Endodermal cell (in vitro differentiated cells): ENCODE measurements around the gene WNK1. TPM values are rescaled to one million over a fixed set of nuclear protein-coding genes. Genes with fewer than 3 reads are reported as not detected.
"Not testable (repeated sequence)": the region's sequence is repeated elsewhere in the genome, so short reads cannot be mapped to it uniquely, and the experiment has no call there.

Experiments used
- DNase-seq: peaks from one replicate; pipeline ENCODE4 v3.0.0-alpha.2; 2017
- H3K27ac ChIP-seq: 2 replicates; pipeline ENCODE4 v1.5.1; 2013; ENCODE audit warnings: mild to moderate bottlenecking, low read depth, low read length, moderate library complexity
- H3K27me3 ChIP-seq: 2 replicates; pipeline ENCODE4 v1.6.1; 2013; ENCODE audit warnings: mild to moderate bottlenecking, low read length, moderate library complexity; ENCODE audit not compliant: insufficient read depth, control insufficient read depth, poor library complexity, severe bottlenecking
- H3K36me3 ChIP-seq: 2 replicates; pipeline ENCODE4 v1.7.0; 2013; ENCODE audit warnings: mild to moderate bottlenecking, low read length, moderate library complexity; ENCODE audit not compliant: control insufficient read depth, insufficient read depth
- H3K4me1 ChIP-seq: one replicate; pipeline ENCODE4 v1.7.0; 2013; ENCODE audit warnings: low read length; ENCODE audit not compliant: control insufficient read depth, insufficient read depth
- H3K4me3 ChIP-seq: 2 replicates; pipeline ENCODE4 v1.5.1; 2013; ENCODE audit warnings: mild to moderate bottlenecking, low read length, moderate library complexity
- H3K9ac ChIP-seq: 2 replicates; pipeline ENCODE4 v1.6.1; 2013; ENCODE audit warnings: mild to moderate bottlenecking, low read length, moderate library complexity; ENCODE audit not compliant: poor library complexity, severe bottlenecking; ENCODE audit errors: extremely low read depth
- H3K9me3 ChIP-seq: 2 replicates; pipeline ENCODE4 v1.6.1; 2013; ENCODE audit warnings: mild to moderate bottlenecking, low read length, moderate library complexity; ENCODE audit not compliant: control insufficient read depth
- H3K27ac Mint-ChIP-seq: 2 replicates; pipeline ENCODE4 v1.8.0; 2020; ENCODE audit warnings: mixed read lengths
- H3K27me3 Mint-ChIP-seq: 2 replicates; pipeline ENCODE4 v1.8.0; 2021; ENCODE audit warnings: mild to moderate bottlenecking, mixed read lengths; ENCODE audit not compliant: insufficient read depth
- H3K36me3 Mint-ChIP-seq: 2 replicates; pipeline ENCODE4 v1.8.0; 2020; ENCODE audit warnings: low read depth, mixed read lengths
- H3K4me1 Mint-ChIP-seq: 2 replicates; pipeline ENCODE4 v1.8.0; 2020; ENCODE audit warnings: mixed read lengths
- H3K4me3 Mint-ChIP-seq: 2 replicates; pipeline ENCODE4 v1.8.0; 2020; ENCODE audit warnings: mild to moderate bottlenecking, moderate library complexity, mixed read lengths
- H3K9me3 Mint-ChIP-seq: 2 replicates; pipeline ENCODE4 v1.8.0; 2020; ENCODE audit warnings: mild to moderate bottlenecking, mixed read lengths
- CTCF ChIP-seq: fragments of 200-600 bp; sonication (generic); conservative IDR thresholded peaks from 2 replicates; pipeline ENCODE4 v1.5.0; 2021; ENCODE audit warnings: antibody characterized with exemption, mild to moderate bottlenecking
- WGBS, 2 experiments: methylation state at CpG; one replicate each; pipeline versions ENCODE4 v1.1.5 to v1.1.7; 2013; ENCODE audit warnings: missing lambda C conversion rate in 2 of 2, mixed read lengths in 1 of 2; ENCODE audit not compliant: insufficient coverage in 1 of 2, insufficient read length in 1 of 2; 5-methylcytosine and 5-hydroxymethylcytosine counted together
- total RNA-seq, 2 donors: library from RNA; stranded (reverse); fragmentation: NEBNext Ultra II Directional in 1 of 2; extraction: Animal tissue kit (Norgen Biotek cat#: 25700) in 1 of 2; gene quantifications; 2 replicates in 1 of 2; 3 replicates in 1 of 2; pipeline ENCODE4 v1.2.1, GENCODE V29; 2021

WNK1 gene
- total RNA-seq, 2 donors from 2014 or later = 199 to 412 TPM

- H3K4me3 ChIP-seq = no peak overlapping the region
- Mint-ChIP-seq H3K27ac (peak overlapping the region; percentile 18), H3K27me3 (no peaks in the 10 kb centered on the region), H3K4me1 (peaks cover 16% of the 10 kb centered on the region), H3K4me3 (no peak overlapping the region), H3K9me3 (peaks cover 3% of the 10 kb centered on the region), H3K36me3 (peaks cover 41% of the 10 kb centered on the region)
- H3K9me3 ChIP-seq = no peaks in the 10 kb centered on the region
- H3K9ac ChIP-seq = no peak overlapping the region
- WGBS, 2 experiments = 93 to 100% methylated on average over 1 to 2 of the region's 2 CpGs
- H3K27ac ChIP-seq = no peak overlapping the region
- H3K4me1 ChIP-seq = peaks cover 2% of the 10 kb centered on the region
- no peaks in the 10 kb centered on the region for H3K27me3 ChIP-seq
- no peak for TF ChIP-seq CTCF
- no peak for DNase-seq
- peaks cover 48% of the 10 kb centered on the region for H3K36me3 ChIP-seq
These were observed 60.6 kb downstream of the WNK1 start for GRCh38 chr12:812950-813349.

- not testable (repeated sequence) for H3K4me1 ChIP-seq, H3K9me3 ChIP-seq, H3K9me3 Mint-ChIP-seq, H3K27ac ChIP-seq, DNase-seq, H3K4me3 ChIP-seq, H3K4me1 Mint-ChIP-seq, H3K4me3 Mint-ChIP-seq, H3K27me3 ChIP-seq, H3K27me3 Mint-ChIP-seq, H3K9ac ChIP-seq, H3K27ac Mint-ChIP-seq
- WGBS, 2 experiments = 93 to 96% methylated on average over 6 to 7 of the region's 9 CpGs
- H3K36me3 ChIP-seq = peaks cover 71% of the 10 kb centered on the region
- H3K36me3 Mint-ChIP-seq = peaks cover 65% of the 10 kb centered on the region
These were observed 65.1 kb downstream of the WNK1 start for GRCh38 chr12:817456-817855.

GRCh38 chr12:817941-818600 lies 65.7 kb downstream of the WNK1 start:
- Histone ChIP-seq H3K9ac (no peak overlapping the region), H3K36me3 (peaks cover 69% of the 10 kb centered on the region), H3K27me3 (no peaks in the 10 kb centered on the region), H3K4me3 (no peak overlapping the region), H3K9me3 (no peaks in the 10 kb centered on the region), H3K4me1 (no peaks in the 10 kb centered on the region), H3K27ac (no peak overlapping the region)
- TF ChIP-seq CTCF = no peak
- Mint-ChIP-seq H3K36me3 (peaks cover 63% of the 10 kb centered on the region), H3K4me1 (peaks cover 9% of the 10 kb centered on the region), H3K27me3 (no peaks in the 10 kb centered on the region), H3K9me3 (peaks cover 3% of the 10 kb centered on the region), H3K4me3 (no peak overlapping the region), H3K27ac (no peak overlapping the region)
- DNase-seq = no peak
- 100% methylated on average over 2 of the region's 3 CpGs for WGBS, 2 experiments

- no peak overlapping the region for H3K27ac Mint-ChIP-seq
- Histone ChIP-seq H3K9me3 (no peaks in the 10 kb centered on the region), H3K9ac (no peak overlapping the region), H3K36me3 (peaks cover 62% of the 10 kb centered on the region), H3K4me1 (no peaks in the 10 kb centered on the region), H3K27me3 (no peaks in the 10 kb centered on the region), H3K4me3 (no peak overlapping the region), H3K27ac (no peak overlapping the region)
- peaks cover 58% of the 10 kb centered on the region for H3K36me3 Mint-ChIP-seq
- 96 to 97% methylated on average over 4 to 5 of the region's 5 CpGs for WGBS, 2 experiments
- peaks cover 9% of the 10 kb centered on the region for H3K4me1 Mint-ChIP-seq
- TF ChIP-seq CTCF = peak; percentile 47
- no peak overlapping the region for H3K4me3 Mint-ChIP-seq
- H3K27me3 Mint-ChIP-seq = no peaks in the 10 kb centered on the region
- peaks cover 3% of the 10 kb centered on the region for H3K9me3 Mint-ChIP-seq
- no peak for DNase-seq
These were observed 66.4 kb downstream of the WNK1 start for GRCh38 chr12:818733-819132.
